Stimulated activated CD8-positive, alpha-beta memory T cell treated with anti-CD3 and anti-CD28 coated beads, Interleukin-2, amount 100 ng/mL, for 1 hour (primary cell): ENCODE results near the gene GGPS1.
"Not testable (repeated sequence)": the region's sequence is repeated elsewhere in the genome, so short reads cannot be mapped to it uniquely, and the experiment has no call there.

Source experiments
- DNase-seq, 2 donors: peaks; one replicate each; pipeline ENCODE4 v3.0.0-alpha.2; 2020; ENCODE audit warnings: low read depth in 2 of 2

GGPS1 gene

DNA sequence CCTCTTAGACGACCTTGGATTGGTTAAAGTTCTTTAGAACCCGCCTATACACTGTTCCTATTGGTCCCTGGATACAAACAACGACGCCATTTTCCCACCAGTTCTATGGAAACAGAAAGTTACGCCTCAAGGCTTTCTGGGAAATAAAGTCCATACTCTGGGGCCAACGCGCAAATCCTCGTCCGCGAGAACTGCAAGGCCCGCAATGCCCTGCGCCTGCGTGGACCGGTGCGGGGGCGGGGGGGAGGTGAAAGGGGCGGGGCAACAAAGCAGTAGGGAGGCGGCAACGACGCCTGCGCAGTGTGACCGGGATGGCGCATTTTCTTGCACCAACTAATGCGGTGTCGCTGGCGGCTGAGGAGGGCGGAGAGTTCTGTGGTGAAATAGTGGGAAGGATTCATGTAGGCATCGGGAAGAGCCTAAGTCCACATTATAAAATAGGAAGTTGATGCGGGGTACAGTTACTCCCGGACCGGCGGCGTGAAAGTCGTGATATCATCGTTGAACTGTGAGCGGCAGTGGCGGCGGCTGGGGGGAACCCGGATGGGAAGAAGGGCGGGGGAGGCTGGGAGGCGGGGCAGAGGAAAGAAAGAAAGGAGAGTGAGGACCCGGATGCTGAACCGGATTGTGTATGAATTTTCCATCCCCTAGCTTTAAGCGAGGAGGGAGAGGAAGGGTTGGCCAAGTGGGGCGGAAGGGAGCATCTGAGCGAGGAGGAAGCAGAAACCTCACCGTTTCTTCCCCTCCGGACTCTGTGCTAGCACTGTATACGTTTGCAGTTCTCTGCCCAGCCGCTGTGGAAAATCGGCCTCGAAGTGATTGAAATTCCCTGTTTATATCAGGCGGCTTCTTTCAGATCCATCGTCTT lies at the start of gene GGPS1:
Gene GGPS1, plus strand, starts transcription at position 300 of the 868 bp plus-strand sequence. CDS start 6,695 bp downstream, outside the sequence.
- peak; percentile 97 to 99 for DNase-seq

DNA sequence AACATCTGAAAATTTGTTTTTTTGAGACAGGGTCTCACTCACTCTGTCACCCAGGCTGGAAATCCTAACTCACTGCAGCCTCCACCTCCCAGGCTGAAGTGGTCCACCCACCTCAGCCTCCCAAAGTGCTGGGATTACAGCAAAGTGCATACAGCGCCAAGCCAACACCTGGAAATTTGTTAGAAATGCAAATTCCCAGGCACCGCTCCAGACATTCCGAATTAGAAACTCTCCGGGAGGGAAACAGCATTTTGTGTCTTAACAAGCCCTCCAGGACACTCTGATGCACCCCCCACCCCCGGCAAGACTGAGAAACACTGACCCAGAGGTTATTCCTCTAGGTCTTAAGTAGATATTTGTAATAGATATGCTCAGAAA lies 49.5 kb upstream of the GGPS1 start:
- no peak for DNase-seq

DNA sequence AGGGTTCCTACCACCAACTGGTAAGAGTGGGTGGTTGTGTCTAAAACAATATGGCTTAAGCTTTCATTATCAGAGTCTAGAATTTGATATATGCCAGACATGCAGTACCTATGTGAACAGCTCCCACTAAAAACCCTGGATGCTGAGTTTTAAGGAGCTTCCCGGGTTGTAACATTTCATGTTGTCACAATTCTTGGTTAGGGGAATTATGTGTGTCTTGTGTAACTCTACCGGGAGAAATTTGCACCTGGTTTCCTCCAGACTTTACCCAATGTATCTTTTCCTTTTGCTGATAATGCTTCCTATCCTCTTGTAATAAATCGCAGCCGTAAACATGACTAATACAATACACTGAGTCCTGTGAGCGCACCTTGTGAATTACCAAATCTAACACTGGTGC lies 48.7 kb upstream of the GGPS1 start:
- no peak for DNase-seq

DNA sequence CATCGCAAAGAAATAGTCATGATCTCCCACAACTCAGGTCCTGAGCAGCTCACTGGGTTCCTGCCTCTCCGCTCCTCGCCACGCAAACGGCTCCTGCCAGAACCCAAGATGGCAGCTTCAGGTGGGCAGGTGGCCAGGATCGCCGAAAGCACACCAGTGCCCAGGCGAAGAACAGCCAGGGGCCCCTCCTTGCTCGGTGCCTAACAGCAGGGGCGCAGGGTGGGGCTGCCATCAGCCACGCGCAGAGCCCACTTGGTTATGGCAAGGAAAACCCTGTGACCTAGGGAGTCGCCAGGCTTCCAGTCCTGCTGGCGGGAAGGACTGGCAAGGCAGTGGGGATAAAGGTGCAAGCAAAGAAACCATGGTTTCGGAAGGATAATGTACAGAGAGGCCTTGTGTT lies 47.9 kb upstream of the GGPS1 start:
- DNase-seq: no peak

- not testable (repeated sequence) for DNase-seq
These were observed 44.7 kb upstream of the GGPS1 start for GRCh38 chr1:235283636-235284035.

- DNase-seq: no peak
These were observed 44.1 kb upstream of the GGPS1 start for GRCh38 chr1:235284231-235284769.

- DNase-seq: no peak
These were observed 41.7 kb upstream of the GGPS1 start for GRCh38 chr1:235286667-235287066.

DNA sequence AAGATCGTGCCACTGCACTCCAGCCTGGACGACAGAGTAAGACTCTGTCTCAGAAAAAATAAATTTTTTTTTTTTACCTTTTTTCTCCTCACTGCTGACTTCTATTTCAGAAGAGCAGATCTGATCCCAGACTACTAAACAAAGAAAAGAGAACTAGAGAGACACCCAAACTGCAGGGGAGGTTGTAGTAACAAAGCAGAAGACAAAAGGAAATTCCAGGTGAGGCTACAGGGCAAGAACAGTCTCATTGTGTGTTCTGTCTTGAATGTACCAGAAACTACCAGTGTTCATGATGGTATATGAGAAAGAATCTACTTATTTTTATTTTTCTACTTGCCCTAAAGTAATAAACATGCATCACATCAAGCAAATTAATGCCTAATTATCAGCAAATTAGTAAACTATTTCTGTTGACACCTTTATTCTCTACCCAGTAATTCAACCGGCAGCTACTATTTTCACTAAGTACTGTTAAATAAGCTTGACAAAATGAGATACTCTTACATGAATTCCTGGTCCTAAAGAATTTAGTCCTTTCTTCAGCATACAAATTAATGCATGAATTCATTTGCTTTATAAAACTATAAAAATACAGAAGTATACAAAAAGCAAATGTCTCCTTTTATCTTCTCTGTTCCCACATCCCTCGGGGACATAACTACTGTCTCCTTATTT lies 41.0 kb upstream of the GGPS1 start:
- DNase-seq: no peak

DNA sequence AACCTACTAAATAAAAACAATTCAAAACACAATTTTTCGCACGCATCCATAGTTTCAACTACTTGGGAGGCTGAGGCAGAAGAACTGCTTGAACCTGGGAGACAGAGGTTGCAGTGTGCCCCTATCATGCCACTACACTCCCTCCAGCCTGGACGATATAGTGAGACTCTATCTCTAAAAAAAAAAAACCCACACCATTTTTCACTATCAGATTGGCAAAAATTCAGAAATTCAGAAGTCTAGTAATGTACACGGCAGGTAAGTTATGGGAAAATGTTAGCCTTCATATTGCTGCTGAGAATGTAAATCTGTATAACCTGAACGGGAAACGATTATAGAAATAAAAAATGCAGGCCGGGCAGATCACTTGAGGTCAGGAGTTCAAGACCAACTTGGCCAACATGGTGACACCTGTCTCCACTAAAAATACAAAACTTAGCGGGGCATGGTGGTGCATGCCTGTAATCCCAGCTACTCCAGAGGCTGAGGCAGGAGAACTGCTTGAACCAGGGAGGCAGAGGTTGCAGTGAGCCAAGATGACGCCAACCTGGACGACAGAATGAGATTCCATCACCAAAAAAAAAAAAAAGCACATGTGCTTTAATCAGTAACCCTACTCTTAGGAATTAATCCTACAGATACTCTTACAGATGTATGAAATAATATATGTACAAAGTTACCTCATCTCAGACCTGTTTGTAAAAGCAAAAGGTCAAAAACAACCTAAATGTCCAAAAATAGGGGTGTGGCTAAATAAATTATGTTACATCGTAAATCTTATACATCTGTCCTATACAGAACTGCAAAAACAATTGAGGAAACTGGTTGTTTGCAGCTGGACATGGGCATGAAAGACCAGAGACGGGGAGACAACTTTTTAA lies 38.3 kb upstream of the GGPS1 start:
- DNase-seq: no peak

DNA sequence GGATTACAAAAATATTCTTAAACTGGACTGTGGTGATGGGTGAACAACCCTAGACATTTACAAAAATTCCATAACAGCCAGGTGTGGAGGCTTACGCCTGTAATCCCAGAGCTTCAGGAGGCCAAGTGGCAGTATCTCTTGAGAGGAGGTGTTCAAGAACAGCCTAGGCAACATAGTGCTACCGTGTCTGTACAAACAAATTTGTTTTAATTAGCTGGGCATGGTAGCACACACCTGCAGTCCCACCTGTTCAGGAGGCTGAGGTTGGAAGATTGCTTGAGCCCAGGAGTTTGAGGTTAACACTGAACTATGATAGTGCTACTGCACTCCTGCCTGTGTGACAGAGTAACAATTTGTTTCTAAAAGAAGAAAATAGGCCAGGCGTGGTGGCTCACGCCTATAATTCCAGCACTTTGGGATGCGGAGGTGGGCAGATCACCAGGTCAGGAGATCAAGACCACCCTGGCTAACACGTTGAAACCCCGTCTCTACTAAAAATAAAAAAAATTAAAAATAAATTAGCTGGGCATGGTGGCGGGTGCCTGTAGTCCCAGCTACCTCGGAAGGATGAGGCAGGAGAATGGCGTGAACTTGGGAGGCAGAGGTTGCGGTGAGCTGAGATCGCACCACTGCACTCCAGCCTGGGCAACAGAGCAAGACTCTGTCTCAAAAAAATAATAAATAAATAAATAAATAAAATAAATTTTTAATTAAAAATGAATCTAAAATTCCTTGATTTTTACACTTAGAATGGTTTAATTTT lies 37.4 kb upstream of the GGPS1 start:
- no peak for DNase-seq

DNA sequence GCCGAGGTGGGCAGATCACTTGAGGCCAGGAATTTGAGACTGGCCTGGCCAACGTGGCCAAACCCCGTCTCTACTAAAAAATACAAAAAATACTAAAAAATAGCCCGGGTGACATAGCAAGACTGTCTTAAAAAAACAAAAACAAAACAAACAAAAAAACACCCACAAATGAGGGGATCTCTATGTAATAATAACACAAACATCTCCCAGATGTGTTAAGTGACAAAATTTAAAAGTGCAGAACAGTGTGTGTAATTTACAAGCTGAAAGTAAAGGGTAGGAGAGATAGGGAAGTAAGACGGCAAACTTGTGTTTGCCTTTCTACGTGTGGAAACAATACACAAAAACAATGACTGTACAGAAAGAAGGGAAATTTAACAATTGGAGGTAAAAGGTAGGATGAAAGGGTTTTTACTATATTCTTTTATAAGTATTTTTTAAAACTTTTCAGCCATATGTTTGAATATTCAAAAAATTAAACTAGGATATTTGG lies 36.7 kb upstream of the GGPS1 start:
- no peak for DNase-seq

DNA sequence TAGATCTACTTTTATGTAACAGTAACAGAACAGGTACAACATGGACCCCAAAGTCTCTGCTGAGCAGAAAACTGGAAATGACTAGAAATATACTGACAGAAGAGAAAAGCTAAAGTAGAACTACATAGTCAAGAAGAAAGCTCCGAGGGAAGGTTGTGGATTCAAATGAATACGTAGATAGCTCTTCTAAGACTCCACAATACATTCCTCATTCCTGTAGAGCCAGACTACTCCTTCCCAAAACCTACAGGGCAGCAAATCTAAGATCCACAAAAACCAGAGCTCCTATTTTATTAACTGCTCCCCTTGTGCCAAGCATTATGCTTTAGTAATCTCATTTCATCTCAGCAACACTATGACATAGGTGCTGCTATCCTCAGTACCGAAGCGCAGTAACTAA lies 35.6 kb upstream of the GGPS1 start:
- no peak for DNase-seq

DNA sequence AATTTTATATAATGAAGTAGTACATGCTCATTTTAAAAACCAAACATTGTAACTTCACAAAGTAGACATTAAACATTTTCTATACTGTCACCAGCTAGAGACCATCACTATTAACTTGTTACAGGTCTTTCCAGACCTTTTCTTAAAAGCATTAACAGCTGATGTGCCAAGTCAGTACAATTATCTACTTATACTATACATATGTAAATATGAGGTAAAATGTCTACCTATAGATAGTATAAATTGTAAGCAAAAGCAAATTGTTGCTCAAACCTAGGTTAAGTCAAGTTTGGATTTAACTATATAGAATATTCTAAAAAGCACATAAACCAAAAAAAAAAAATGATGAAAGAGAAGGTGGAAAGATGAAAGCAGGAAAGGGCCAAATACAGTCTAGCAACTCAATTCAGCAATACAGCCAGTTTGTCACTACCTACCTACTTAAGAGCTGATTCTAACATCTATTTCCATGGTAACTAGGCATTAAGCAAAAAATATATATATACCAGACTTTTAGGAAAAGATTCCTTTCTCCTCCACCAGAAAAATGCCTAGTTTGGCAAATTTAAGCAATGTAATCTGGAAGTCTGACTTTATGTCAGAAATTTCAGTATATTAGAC lies 34.9 kb upstream of the GGPS1 start:
- DNase-seq: no peak

DNA sequence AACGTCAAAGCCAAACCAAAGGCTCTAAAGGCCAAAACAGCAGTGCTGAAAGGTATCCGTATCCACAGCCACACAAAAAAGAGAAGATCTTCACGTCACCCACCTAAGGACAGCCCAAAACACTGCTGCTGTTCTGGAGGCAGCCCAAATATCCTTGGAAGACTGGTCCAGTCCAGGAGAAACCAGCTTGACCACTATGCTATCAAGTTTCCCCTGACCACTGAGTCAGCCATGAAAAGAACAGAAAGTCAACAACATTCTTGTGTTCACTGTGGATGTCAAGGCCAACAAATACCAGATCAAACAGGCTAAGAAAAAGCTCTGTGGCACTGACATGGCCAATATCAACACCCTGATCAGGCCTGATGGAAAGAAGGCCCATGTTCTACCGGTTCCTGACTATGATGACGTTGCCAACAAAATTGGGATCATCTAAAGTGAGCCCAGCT lies 32.4 kb upstream of the GGPS1 start:
- DNase-seq: no peak

DNA sequence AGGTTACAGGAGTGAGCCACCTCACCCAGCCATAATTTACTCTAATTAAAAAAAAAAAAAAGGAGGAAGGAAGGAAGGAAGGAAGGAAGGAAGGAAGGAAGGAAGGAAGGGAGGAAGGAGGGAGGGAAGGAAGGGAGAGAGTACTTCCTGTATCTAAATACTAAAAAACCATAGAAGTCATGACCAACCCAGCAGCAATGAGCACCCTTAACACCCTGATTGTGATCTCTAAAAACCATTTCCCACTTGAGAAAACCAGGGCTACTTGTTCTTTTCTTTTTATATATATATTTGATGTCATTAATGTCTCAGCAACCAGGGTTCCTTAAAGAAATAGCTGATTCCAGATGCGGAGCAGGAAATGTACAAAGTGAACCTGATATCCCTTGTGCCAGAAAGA lies 31.6 kb upstream of the GGPS1 start:
- DNase-seq: no peak

GRCh38 chr1:235297579-235297978 lies 30.8 kb upstream of the GGPS1 start:
- DNase-seq: no peak

- no peak for DNase-seq
These were observed 29.6 kb upstream of the GGPS1 start for GRCh38 chr1:235298758-235299157.

- no peak for DNase-seq
These were observed 29.1 kb upstream of the GGPS1 start for GRCh38 chr1:235299169-235299858.

- no peak for DNase-seq
These were observed 26.2 kb upstream of the GGPS1 start for GRCh38 chr1:235302143-235302542.
